Astrocyte of the hippocampus (primary cell): Measurements from ENCODE around the gene TSPAN5.
A peak's percentile ranks its signal among the peaks of the same experiment; 100 is the strongest.

Experiments
- DNase-seq: peaks from one replicate; pipeline ENCODE4 v3.0.0; 2011; ENCODE audit warnings: low read depth, low spot score

TSPAN5 gene

DNA sequence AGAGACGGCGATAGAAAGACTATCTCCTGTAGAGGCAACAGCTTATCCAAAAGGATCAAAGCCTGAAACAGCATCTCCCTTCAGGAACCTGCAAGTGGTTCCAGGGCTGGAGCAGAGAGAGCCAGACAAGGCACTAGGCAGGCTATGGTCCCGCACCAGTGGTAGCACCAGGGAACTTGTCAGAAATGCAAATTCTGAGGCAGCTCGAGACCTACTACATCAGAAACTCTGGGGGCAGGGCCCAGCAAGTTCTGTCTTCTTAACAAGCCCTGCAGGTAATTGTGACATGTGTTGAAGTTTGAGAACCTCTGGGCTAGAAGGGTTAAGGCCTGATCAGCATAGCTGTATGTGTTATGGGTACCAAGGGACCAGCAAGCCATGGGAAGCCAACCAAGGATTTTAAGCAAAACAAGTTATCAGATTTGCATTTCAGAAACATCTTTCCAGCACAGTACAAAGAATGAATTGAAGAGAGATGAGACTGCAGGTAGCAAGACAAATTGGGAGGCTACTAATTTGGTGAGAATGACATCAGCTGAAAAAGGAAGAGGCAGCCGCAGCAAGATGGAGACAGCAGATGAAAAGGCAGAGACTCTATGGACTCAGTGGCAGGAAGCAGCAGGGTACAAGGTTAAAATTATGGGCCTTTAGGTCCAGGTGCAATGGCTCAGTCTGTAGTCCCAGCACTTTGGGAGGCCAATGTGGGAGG, 139.7 kb downstream of the TSPAN5 start:
- peak; percentile 15 for DNase-seq

GRCh38 chr4:98517218-98518021, 141.0 kb downstream of the TSPAN5 start:
- peak; percentile 29 for DNase-seq

GRCh38 chr4:98516441-98517217, 141.8 kb downstream of the TSPAN5 start:
- DNase-seq: peak; percentile 25

GRCh38 chr4:98516042-98516440, 142.4 kb downstream of the TSPAN5 start:
- peak; percentile 79 for DNase-seq

DNA sequence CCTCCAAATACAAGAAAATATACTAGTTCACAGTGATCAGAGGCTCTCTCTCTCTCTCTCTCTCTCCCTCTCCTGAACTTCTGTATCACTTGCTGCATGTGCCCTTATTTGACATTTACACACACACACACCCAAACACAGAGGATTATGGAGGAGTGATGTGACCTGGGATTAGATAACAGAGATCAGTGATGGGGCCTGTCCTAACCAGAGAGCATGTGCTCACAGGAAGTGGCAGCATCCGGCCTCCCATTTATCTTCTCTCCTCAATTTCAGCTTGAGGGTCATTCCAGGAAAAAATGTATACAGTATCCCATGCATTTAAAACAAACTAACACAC, 143.0 kb downstream of the TSPAN5 start:
- no peak for DNase-seq

GRCh38 chr4:98514741-98515469, 143.5 kb downstream of the TSPAN5 start:
- DNase-seq: no peak

- DNase-seq: no peak
These were observed 145.5 kb downstream of the TSPAN5 start for GRCh38 chr4:98512918-98513317.

DNA sequence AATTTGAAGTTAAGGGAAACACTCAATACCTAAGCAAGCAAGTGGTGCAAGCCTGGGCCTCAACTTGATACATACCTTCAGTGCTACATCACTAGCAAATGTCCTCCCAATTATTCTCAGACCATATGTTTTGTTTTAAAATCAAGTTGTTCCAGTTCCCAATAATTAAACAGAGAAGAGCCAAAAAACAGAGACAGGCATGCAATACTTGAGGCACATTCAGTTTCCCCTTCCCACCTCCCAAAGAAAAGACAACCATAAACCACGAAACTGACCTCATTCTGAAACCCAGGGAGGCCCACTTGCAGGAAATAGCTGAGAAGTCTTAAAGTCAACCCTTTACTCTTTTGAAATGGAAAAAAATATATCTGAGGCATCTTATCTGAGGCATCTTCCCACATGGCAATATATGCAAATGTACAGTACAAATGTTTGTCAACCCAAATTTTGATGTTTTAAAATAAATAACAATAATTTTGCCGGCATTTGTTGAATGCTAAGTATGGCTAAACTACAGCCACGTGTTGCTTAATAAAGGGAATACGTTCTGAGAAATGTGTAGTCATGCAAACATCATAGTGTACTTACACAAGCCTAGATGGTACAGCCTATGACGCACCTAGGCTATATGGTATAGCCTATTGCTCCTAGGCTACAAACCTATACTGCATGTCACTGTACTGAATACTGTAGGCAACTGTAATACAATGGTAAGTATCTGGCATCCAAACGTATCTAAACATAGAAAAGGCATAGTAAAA, 147.5 kb downstream of the TSPAN5 start:
- peak; percentile 70 for DNase-seq

GRCh38 chr4:98510340-98510739, 148.1 kb downstream of the TSPAN5 start:
- DNase-seq: no peak

DNA sequence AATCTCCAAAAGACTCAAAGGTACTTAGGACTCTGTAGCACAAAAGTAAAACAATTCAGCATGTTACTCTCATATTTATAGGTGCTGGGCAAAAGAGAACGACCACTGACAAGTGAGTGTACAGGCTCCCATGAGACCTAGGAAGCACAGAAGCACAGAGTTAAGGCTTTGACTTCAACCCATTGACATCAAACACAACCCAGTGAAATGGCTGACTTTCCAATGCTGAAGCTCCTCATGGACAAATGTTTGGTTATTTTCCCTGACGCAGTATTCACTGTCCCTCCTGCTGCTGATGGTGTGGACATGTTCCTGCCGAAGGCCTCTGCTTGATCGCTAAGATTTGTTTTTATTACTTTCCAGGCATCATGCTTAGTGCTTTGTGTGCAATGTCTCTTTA, 148.7 kb downstream of the TSPAN5 start:
- DNase-seq: peak; percentile 23

GRCh38 chr4:98508829-98509598, 149.4 kb downstream of the TSPAN5 start:
- peak; percentile 44 for DNase-seq

- DNase-seq: no peak
These were observed 150.2 kb downstream of the TSPAN5 start for GRCh38 chr4:98508248-98508647.

- DNase-seq: no peak
These were observed 151.1 kb downstream of the TSPAN5 start for GRCh38 chr4:98507299-98507698.

DNA sequence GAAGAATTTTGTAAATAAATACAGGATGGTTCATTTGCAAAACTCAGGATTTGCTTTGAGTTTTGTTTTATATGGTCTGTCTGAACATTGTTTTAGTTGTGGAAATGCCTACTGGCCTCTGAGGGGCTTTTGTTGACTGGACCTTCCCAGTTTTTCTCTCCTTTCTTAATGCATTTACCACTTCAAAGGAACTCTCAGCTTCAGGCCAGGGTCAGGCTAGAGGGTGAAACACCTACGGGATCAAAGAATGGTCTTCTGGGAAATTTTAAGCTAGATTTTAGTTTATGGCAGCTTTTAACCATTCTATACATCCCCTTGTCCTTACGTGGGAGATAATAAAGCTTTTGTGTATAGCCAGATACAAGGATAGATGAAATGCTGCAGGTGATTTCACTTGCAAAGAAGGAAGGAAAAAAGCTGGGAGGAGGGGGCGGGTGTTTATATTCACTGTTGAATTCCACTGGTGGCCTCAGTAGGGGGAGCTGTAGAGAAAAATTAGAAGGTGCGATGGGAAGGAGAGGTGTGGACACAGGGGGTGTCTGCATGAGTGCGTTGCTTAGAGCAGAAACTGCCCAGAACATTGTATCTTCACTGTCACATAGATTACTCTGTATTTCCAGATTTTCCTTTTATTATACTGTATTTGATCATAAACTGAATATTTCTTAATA, 151.8 kb downstream of the TSPAN5 start:
- no peak for DNase-seq

GRCh38 chr4:98505992-98506391, 152.4 kb downstream of the TSPAN5 start:
- DNase-seq: peak; percentile 50

GRCh38 chr4:98504091-98504490, 154.3 kb downstream of the TSPAN5 start:
- no peak for DNase-seq

DNA sequence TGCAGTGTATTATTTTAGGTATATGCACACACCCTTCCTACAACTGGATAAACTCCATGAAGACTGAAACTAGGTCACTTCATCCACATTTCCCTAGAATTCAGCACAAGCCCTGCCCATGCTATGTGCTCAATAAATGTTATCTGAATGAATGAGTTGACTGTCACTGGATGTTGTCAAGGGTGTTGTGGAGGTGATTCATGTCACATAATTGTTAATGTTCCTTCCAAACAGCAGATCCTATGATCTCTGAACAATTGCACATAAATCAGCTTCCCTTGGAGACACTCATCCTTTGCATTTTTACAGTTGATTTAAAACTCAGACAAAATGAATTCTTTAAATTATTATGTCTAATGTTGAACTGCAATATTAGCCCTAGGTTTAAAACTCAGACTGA, 154.7 kb downstream of the TSPAN5 start:
- no peak for DNase-seq

GRCh38 chr4:98502624-98503023, 155.8 kb downstream of the TSPAN5 start:
- no peak for DNase-seq

DNA sequence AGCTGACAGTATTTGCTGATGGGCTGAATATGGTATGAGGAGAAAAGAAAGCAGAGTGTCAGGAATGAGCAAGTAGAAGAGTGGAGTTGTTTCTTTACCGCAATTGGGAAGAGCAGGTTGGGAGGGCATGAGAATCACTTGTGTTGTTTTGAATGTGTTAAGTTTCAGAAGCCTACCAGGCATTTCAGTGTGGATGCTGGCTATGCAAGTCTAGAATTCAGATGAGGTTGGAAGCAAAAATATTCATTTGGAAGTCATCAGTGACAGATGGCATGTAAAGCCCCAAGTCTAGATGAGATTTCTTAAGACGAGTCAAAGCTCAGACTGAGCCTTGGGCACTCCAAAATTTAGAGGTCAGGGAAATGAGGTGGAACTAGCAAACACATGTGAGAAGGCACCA, 156.4 kb downstream of the TSPAN5 start:
- DNase-seq: no peak

- no peak for DNase-seq
These were observed 157.0 kb downstream of the TSPAN5 start for GRCh38 chr4:98501383-98501782.
